ENCODE data around the gene PANK4.
"Not testable (repeated sequence)": the region's sequence is repeated elsewhere in the genome, so short reads cannot be mapped to it uniquely, and the experiment has no call there.

The PANK4 gene

GRCh38 chr1:2469103-2469940 lies 57.1 kb downstream of the PANK4 start:
- Mint-ChIP-seq H3K27me3 (ENCODE audit: low read depth) (no peaks in the 10 kb centered on the region), H3K9me3 (no peaks in the 10 kb centered on the region)

GRCh38 chr1:2468540-2468939 lies 57.9 kb downstream of the PANK4 start:
- H3K4me3 Mint-ChIP-seq = no peak overlapping the region
- no peaks in the 10 kb centered on the region for H3K9me3 Mint-ChIP-seq
- H3K36me3 Mint-ChIP-seq (ENCODE audit: low read depth) = no peaks in the 10 kb centered on the region
- no peak overlapping the region for H3K27ac Mint-ChIP-seq
- H3K4me1 Mint-ChIP-seq (ENCODE audit: low read depth) = peaks cover 2% of the 10 kb centered on the region
- no peak for DNase-seq (ENCODE audit: low spot score)
- H3K27me3 Mint-ChIP-seq (ENCODE audit: low read depth) = no peaks in the 10 kb centered on the region

More at GRCh38 chr1:2469103-2469940, 57.1 kb downstream of the PANK4 start:
- no peak overlapping the region for H3K4me3 Mint-ChIP-seq
- H3K36me3 Mint-ChIP-seq (ENCODE audit: low read depth) = no peaks in the 10 kb centered on the region
- DNase-seq (ENCODE audit: low spot score) = no peak
- H3K4me1 Mint-ChIP-seq (ENCODE audit: low read depth) = peaks cover 2% of the 10 kb centered on the region
- no peak overlapping the region for H3K27ac Mint-ChIP-seq

GRCh38 chr1:2468041-2468472 lies 58.3 kb downstream of the PANK4 start:
- DNase-seq (ENCODE audit: low spot score) = no peak
- H3K36me3 Mint-ChIP-seq (ENCODE audit: low read depth) = no peaks in the 10 kb centered on the region
- no peak overlapping the region for H3K4me3 Mint-ChIP-seq
- no peaks in the 10 kb centered on the region for H3K27me3 Mint-ChIP-seq (ENCODE audit: low read depth)
- H3K27ac Mint-ChIP-seq = no peak overlapping the region
- H3K4me1 Mint-ChIP-seq (ENCODE audit: low read depth) = peaks cover 2% of the 10 kb centered on the region
- no peaks in the 10 kb centered on the region for H3K9me3 Mint-ChIP-seq

GRCh38 chr1:2466958-2467554 lies 59.3 kb downstream of the PANK4 start:
- H3K27ac Mint-ChIP-seq = no peak overlapping the region
- H3K4me1 Mint-ChIP-seq (ENCODE audit: low read depth) = peaks cover 2% of the 10 kb centered on the region
- H3K36me3 Mint-ChIP-seq (ENCODE audit: low read depth) = no peaks in the 10 kb centered on the region
- H3K4me3 Mint-ChIP-seq = no peak overlapping the region
- no peak for DNase-seq (ENCODE audit: low spot score)
- no peaks in the 10 kb centered on the region for H3K9me3 Mint-ChIP-seq
- H3K27me3 Mint-ChIP-seq (ENCODE audit: low read depth) = no peaks in the 10 kb centered on the region

- no peak for DNase-seq (ENCODE audit: low spot score)
- Mint-ChIP-seq H3K36me3 (ENCODE audit: low read depth) (no peaks in the 10 kb centered on the region), H3K4me1 (ENCODE audit: low read depth) (peaks cover 2% of the 10 kb centered on the region), H3K9me3 (no peaks in the 10 kb centered on the region), H3K4me3 (no peak overlapping the region), H3K27ac (no peak overlapping the region), H3K27me3 (ENCODE audit: low read depth) (no peaks in the 10 kb centered on the region)
These were observed 60.1 kb downstream of the PANK4 start for GRCh38 chr1:2466270-2466665.

GRCh38 chr1:2465371-2466269 lies 60.8 kb downstream of the PANK4 start:
- Mint-ChIP-seq H3K27ac (no peak overlapping the region), H3K9me3 (no peaks in the 10 kb centered on the region), H3K4me3 (no peak overlapping the region), H3K27me3 (ENCODE audit: low read depth) (no peaks in the 10 kb centered on the region), H3K36me3 (ENCODE audit: low read depth) (no peaks in the 10 kb centered on the region), H3K4me1 (ENCODE audit: low read depth) (peaks cover 2% of the 10 kb centered on the region)
- no peak for DNase-seq (ENCODE audit: low spot score)

GRCh38 chr1:2463396-2463795 lies 63.0 kb downstream of the PANK4 start:
- Mint-ChIP-seq H3K27ac (no peak overlapping the region), H3K36me3 (ENCODE audit: low read depth) (no peaks in the 10 kb centered on the region), H3K27me3 (ENCODE audit: low read depth) (no peaks in the 10 kb centered on the region), H3K4me3 (no peak overlapping the region), H3K4me1 (ENCODE audit: low read depth) (no peaks in the 10 kb centered on the region), H3K9me3 (no peaks in the 10 kb centered on the region)
- no peak for DNase-seq (ENCODE audit: low spot score)

- Mint-ChIP-seq H3K9me3 (no peaks in the 10 kb centered on the region), H3K27ac (no peak overlapping the region), H3K27me3 (ENCODE audit: low read depth) (no peaks in the 10 kb centered on the region), H3K4me1 (ENCODE audit: low read depth) (no peaks in the 10 kb centered on the region), H3K36me3 (ENCODE audit: low read depth) (no peaks in the 10 kb centered on the region), H3K4me3 (no peak overlapping the region)
- no peak for DNase-seq (ENCODE audit: low spot score)
These were observed 63.6 kb downstream of the PANK4 start for GRCh38 chr1:2462819-2463218.

GRCh38 chr1:2460996-2461751 lies 65.2 kb downstream of the PANK4 start:
- H3K4me1 Mint-ChIP-seq (ENCODE audit: low read depth) = no peaks in the 10 kb centered on the region
- no peak overlapping the region for H3K27ac Mint-ChIP-seq
- H3K36me3 Mint-ChIP-seq (ENCODE audit: low read depth) = no peaks in the 10 kb centered on the region
- H3K9me3 Mint-ChIP-seq = no peaks in the 10 kb centered on the region
- no peak for DNase-seq (ENCODE audit: low spot score)
- no peak overlapping the region for H3K4me3 Mint-ChIP-seq
- H3K27me3 Mint-ChIP-seq (ENCODE audit: low read depth) = no peaks in the 10 kb centered on the region

- no peak for DNase-seq (ENCODE audit: low spot score)
- Mint-ChIP-seq H3K9me3 (no peaks in the 10 kb centered on the region), H3K4me1 (ENCODE audit: low read depth) (no peaks in the 10 kb centered on the region), H3K27me3 (ENCODE audit: low read depth) (no peaks in the 10 kb centered on the region), H3K27ac (no peak overlapping the region), H3K36me3 (ENCODE audit: low read depth) (no peaks in the 10 kb centered on the region), H3K4me3 (no peak overlapping the region)
These were observed 66.2 kb downstream of the PANK4 start for GRCh38 chr1:2460203-2460602.

- no peaks in the 10 kb centered on the region for H3K36me3 Mint-ChIP-seq (ENCODE audit: low read depth)
- H3K4me1 Mint-ChIP-seq (ENCODE audit: low read depth) = no peaks in the 10 kb centered on the region
- DNase-seq (ENCODE audit: low spot score) = no peak
- no peaks in the 10 kb centered on the region for H3K27me3 Mint-ChIP-seq (ENCODE audit: low read depth)
- no peak overlapping the region for H3K4me3 Mint-ChIP-seq
- no peaks in the 10 kb centered on the region for H3K9me3 Mint-ChIP-seq
- H3K27ac Mint-ChIP-seq = no peak overlapping the region
These were observed 66.6 kb downstream of the PANK4 start for GRCh38 chr1:2459757-2460156.

- H3K36me3 Mint-ChIP-seq (ENCODE audit: low read depth); H3K27ac Mint-ChIP-seq; H3K27me3 Mint-ChIP-seq (ENCODE audit: low read depth); H3K9me3 Mint-ChIP-seq; DNase-seq (ENCODE audit: low spot score); H3K4me1 Mint-ChIP-seq (ENCODE audit: low read depth); H3K4me3 Mint-ChIP-seq: not testable (repeated sequence)
These were observed 67.2 kb downstream of the PANK4 start for GRCh38 chr1:2459102-2459753.

- no peak for DNase-seq (ENCODE audit: low spot score)
- H3K4me3 Mint-ChIP-seq = no peak overlapping the region
- H3K27me3 Mint-ChIP-seq (ENCODE audit: low read depth) = no peaks in the 10 kb centered on the region
- H3K36me3 Mint-ChIP-seq (ENCODE audit: low read depth) = no peaks in the 10 kb centered on the region
- no peak overlapping the region for H3K27ac Mint-ChIP-seq
- no peaks in the 10 kb centered on the region for H3K4me1 Mint-ChIP-seq (ENCODE audit: low read depth)
- no peaks in the 10 kb centered on the region for H3K9me3 Mint-ChIP-seq
These were observed 67.7 kb downstream of the PANK4 start for GRCh38 chr1:2458687-2459086.

Data from T-helper 2 cell treated with Interferon-gamma antibody and Interleukin-4, amounts not matched to agents 5 μg/mL and 100 μg/mL, for 36 hours (primary cell).